HCT116 (cell line): Measurements from ENCODE around the gene OSBPL10. TPM values are rescaled to one million over a fixed set of nuclear protein-coding genes. Genes with fewer than 3 reads are reported as not detected.

Experiments used
- ATAC-seq: fragments of 200-7000 bp; cut with Tn5 transposase; 2 replicates; pipeline ENCODE4 v1.9.1; 2020; ENCODE audit warnings: mild to moderate bottlenecking, moderate library complexity
- BruUV-seq: library from RNA; stranded (reverse); fragments of 400-500 nt; replicated peaks from 2 replicates; lab custom pipeline; 2021; lab: Mats Ljungman, UMichigan
- CTCF ChIA-PET: fragments of 300-600 bp; sonication (Branson Sonifier 250); formaldehyde crosslinking; loops from one replicate; lab custom pipeline; 2021; ENCODE audit warnings: antibody characterized with exemption; lab: Charles Lee
- POLR2A ChIA-PET: fragments of 300-600, 350-600 bp; sonication (Branson Sonifier 250); formaldehyde crosslinking; loops from one replicate; lab custom pipeline; 2021; ENCODE audit warnings: antibody characterized with exemption; lab: Charles Lee
- RAD21 ChIA-PET, 2 experiments: fragments of 300-600 bp; sonication (Branson Sonifier 250); formaldehyde crosslinking; loops; one replicate each; lab custom pipeline; 2023; ENCODE audit warnings: low total read pairs in 2 of 2; ENCODE audit not compliant: uncharacterized antibody in 2 of 2, unreplicated experiment in 2 of 2, low non-redundant PET in 1 of 2; lab: Charles Lee
- DNase-seq: peaks from one replicate; pipeline ENCODE4 v3.0.0-alpha.2; 2010; ENCODE audit warnings: low read depth, low spot score
- H2AFZ ChIP-seq: fragments of 200-600 bp; shearing (Covaris generic), sonication (generic); 2 replicates; pipeline ENCODE4 v1.6.1; 2017; ENCODE audit warnings: low read depth, mixed run types, mixed read lengths, antibody characterized with exemption, low read length; ENCODE audit not compliant: poor library complexity, severe bottlenecking
- H3K27ac ChIP-seq: 2 replicates; pipeline ENCODE4 v1.5.1; 2012; ENCODE audit warnings: low read depth, low read length
- H3K27me3 ChIP-seq: fragments of 200-600 bp; sonication (generic); 2 replicates; pipeline ENCODE4 v1.6.1; 2016; ENCODE audit warnings: mixed run types, low read length, mixed read lengths; ENCODE audit not compliant: insufficient read depth
- H3K36me3 ChIP-seq, 2 experiments: fragments of 200-500 bp in 1 of 2; fragments of 200-600 bp in 1 of 2; sonication (Bioruptor generic) in 1 of 2; sonication (generic) in 1 of 2; 2 replicates each; pipeline versions ENCODE4 v1.5.1 to v1.6.1; 2014 to 2016; ENCODE audit warnings: low read length in 2 of 2, inconsistent platforms in 1 of 2, mixed read lengths in 1 of 2, mixed run types in 1 of 2; ENCODE audit not compliant: insufficient read depth in 2 of 2, control insufficient read depth in 1 of 2
- H3K4me1 ChIP-seq, 2 experiments: fragments of 200-600 bp in 1 of 2; sonication (generic) in 1 of 2; 2 replicates each; pipeline versions ENCODE4 v1.5.1 to v1.6.1; 2012 to 2017; ENCODE audit warnings: low read length in 2 of 2, inconsistent platforms in 1 of 2, mild to moderate bottlenecking in 1 of 2, mixed read lengths in 1 of 2, mixed run types in 1 of 2, moderate library complexity in 1 of 2; ENCODE audit not compliant: insufficient read depth in 2 of 2, control insufficient read depth in 1 of 2
- H3K4me2 ChIP-seq: fragments of 200-600 bp; sonication (generic); 2 replicates; pipeline ENCODE4 v1.6.1; 2017; ENCODE audit warnings: mixed run types, low read length, mixed read lengths
- H3K4me3 ChIP-seq, 2 experiments: fragments of 200-600 bp in 1 of 2; sonication (generic) in 1 of 2; replicated peaks in 1 of 2; 2 replicates each; pipeline ENCODE4 v1.5.1; 2011 to 2016; ENCODE audit warnings: low read length in 2 of 2, control low read depth in 1 of 2, low read depth in 1 of 2, mild to moderate bottlenecking in 1 of 2, mixed read lengths in 1 of 2, mixed run types in 1 of 2
- H3K79me2 ChIP-seq: fragments of 200-600 bp; sonication (generic); 2 replicates; pipeline ENCODE4 v1.6.1; 2017; ENCODE audit warnings: mild to moderate bottlenecking, mixed run types, low read length, moderate library complexity, mixed read lengths; ENCODE audit not compliant: insufficient read depth
- H3K9ac ChIP-seq: fragments of 200-600 bp; sonication (generic); 2 replicates; pipeline ENCODE4 v1.6.1; 2016; ENCODE audit warnings: low read length, mixed read lengths
- H3K9me2 ChIP-seq: fragments of 200-600 bp; sonication (generic), shearing (Covaris generic); 2 replicates; pipeline ENCODE4 v1.6.1; 2017; ENCODE audit warnings: mixed run types, mild to moderate bottlenecking, moderate library complexity; ENCODE audit not compliant: insufficient read depth
- H3K9me3 ChIP-seq, 2 experiments: fragments of 200-500 bp in 1 of 2; fragments of 200-600 bp in 1 of 2; sonication (Bioruptor generic) in 1 of 2; sonication (generic) in 1 of 2; 2 replicates each; pipeline ENCODE4 v1.6.1; 2014 to 2017; ENCODE audit warnings: low read length in 2 of 2, mixed read lengths in 2 of 2, inconsistent platforms in 1 of 2, low read depth in 1 of 2, mild to moderate bottlenecking in 1 of 2, mixed run types in 1 of 2, moderate library complexity in 1 of 2; ENCODE audit not compliant: control insufficient read depth in 1 of 2, insufficient read depth in 1 of 2
- H4K20me1 ChIP-seq: fragments of 200-600 bp; sonication (generic), shearing (Covaris generic); 2 replicates; pipeline ENCODE4 v1.6.1; 2017; ENCODE audit warnings: mixed run types, mild to moderate bottlenecking, moderate library complexity; ENCODE audit not compliant: insufficient read depth
- CBX3 ChIP-seq: IDR thresholded peaks from 2 replicates; pipeline ENCODE4 v1.6.1; 2012; ENCODE audit warnings: low read depth
- ELF1 ChIP-seq: IDR thresholded peaks from 2 replicates; pipeline ENCODE4 v1.6.1; 2012; ENCODE audit warnings: low read depth, borderline replicate concordance
- EZH2phosphoT487 ChIP-seq: fragments of 200-600 bp; IDR thresholded peaks from 2 replicates; pipeline ENCODE4 v1.6.1; 2018; ENCODE audit warnings: antibody characterized with exemption, borderline replicate concordance
- POLR2A ChIP-seq: IDR thresholded peaks from 2 replicates; pipeline ENCODE4 v1.7.0; 2011; ENCODE audit warnings: borderline replicate concordance; ENCODE audit not compliant: insufficient read depth, insufficient read length; ENCODE audit errors: extremely low read depth
- RAD21 ChIP-seq: IDR thresholded peaks from 2 replicates; pipeline ENCODE4 v1.6.1; 2012; ENCODE audit warnings: low read depth, mild to moderate bottlenecking
- REST ChIP-seq: IDR thresholded peaks from 2 replicates; pipeline ENCODE4 v1.6.1; 2012; ENCODE audit warnings: low read depth
- SIN3A ChIP-seq: IDR thresholded peaks from 2 replicates; pipeline ENCODE4 v1.6.1; 2012; ENCODE audit warnings: low read depth
- YY1 ChIP-seq: IDR thresholded peaks from 2 replicates; pipeline ENCODE4 v1.6.1; 2011; ENCODE audit warnings: low read length, low read depth, moderate library complexity, mild to moderate bottlenecking; ENCODE audit not compliant: insufficient replicate concordance; ENCODE audit errors: extremely low read depth
- intact Hi-C: fragments of 100-400 bp; cut with micrococcal nuclease; formaldehyde crosslinking; loops from 2 replicates; pipeline ENCODE4 v1.10.0; 2022
- total RNA-seq: library from RNA; stranded (reverse); gene quantifications from one replicate; pipeline ENCODE4 v1.2.1, GENCODE V29; 2021; ENCODE audit not compliant: unreplicated experiment
- TF ChIP-seq, protein P1 (sequence below), 3 experiments: fragments of 200-600 bp in 1 of 3; sonication (generic) in 1 of 3; IDR thresholded peaks in 2 of 3; conservative IDR thresholded peaks in 1 of 3; 2 replicates each; pipeline ENCODE4 v1.5.1; 2012 to 2017; ENCODE audit warnings: low read depth in 2 of 3, low read length in 2 of 3, antibody characterized with exemption in 1 of 3, borderline replicate concordance in 1 of 3, control low read depth in 1 of 3, mild to moderate bottlenecking in 1 of 3, mixed read lengths in 1 of 3, mixed run types in 1 of 3, moderate library complexity in 1 of 3; ENCODE audit not compliant: insufficient read depth in 1 of 3
- TF ChIP-seq, protein P2 (sequence below): IDR thresholded peaks from 2 replicates; pipeline ENCODE4 v1.6.1; 2012

OSBPL10 gene
- total RNA-seq, 1 experiment from 2014 or later, result 25.8 TPM

DNA sequence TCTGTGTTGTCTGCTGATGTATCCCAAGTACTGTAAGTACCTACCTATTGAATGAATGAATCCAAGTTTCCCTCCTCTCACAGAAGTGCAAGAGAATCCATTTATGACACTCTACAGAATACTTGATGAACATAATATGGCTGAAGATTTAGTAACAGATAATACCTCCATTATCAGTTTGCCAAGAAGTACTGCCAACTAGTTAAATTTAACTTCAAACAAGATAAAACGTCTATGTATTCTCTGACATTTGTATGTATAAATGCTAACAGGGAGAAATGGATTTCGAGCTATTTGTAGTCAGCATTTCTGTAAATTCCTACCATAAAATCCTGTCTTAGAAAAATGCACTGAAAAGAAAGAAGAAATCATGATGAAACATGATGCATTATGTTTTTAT is 230.7 kb downstream of the OSBPL10 start (continued):
- TF ChIP-seq, protein P1, sequence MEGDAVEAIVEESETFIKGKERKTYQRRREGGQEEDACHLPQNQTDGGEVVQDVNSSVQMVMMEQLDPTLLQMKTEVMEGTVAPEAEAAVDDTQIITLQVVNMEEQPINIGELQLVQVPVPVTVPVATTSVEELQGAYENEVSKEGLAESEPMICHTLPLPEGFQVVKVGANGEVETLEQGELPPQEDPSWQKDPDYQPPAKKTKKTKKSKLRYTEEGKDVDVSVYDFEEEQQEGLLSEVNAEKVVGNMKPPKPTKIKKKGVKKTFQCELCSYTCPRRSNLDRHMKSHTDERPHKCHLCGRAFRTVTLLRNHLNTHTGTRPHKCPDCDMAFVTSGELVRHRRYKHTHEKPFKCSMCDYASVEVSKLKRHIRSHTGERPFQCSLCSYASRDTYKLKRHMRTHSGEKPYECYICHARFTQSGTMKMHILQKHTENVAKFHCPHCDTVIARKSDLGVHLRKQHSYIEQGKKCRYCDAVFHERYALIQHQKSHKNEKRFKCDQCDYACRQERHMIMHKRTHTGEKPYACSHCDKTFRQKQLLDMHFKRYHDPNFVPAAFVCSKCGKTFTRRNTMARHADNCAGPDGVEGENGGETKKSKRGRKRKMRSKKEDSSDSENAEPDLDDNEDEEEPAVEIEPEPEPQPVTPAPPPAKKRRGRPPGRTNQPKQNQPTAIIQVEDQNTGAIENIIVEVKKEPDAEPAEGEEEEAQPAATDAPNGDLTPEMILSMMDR (IDR thresholded peaks at IDR 0.05 in 2 of 3, conservative IDR thresholded peaks at IDR 0.05 in 1 of 3; ENCODE audit: borderline replicate concordance in 1 of 3, insufficient read depth in 1 of 3, low read depth in 2 of 3, low read length in 2 of 3), result no peak
- no peak for TF ChIP-seq YY1
- no peak for TF ChIP-seq CBX3
- no peak for TF ChIP-seq RAD21
- no peak for TF ChIP-seq ELF1
- no peak for TF ChIP-seq SIN3A
- no peak for TF ChIP-seq POLR2A
- no peak for TF ChIP-seq EZH2phosphoT487
- TF ChIP-seq, all 23 proteins: peak for 0

- H3K27ac ChIP-seq, result no peak overlapping the region
- no peaks in the 10 kb centered on the region for H3K36me3 ChIP-seq
- H3K4me1 ChIP-seq, result no peaks in the 10 kb centered on the region
- no peaks in the 10 kb centered on the region for H3K9me3 ChIP-seq
- RAD21 ChIA-PET, result no interaction called here
- no peak overlapping the region for H3K4me3 ChIP-seq
- no peak overlapping the region for H2AFZ ChIP-seq
- H3K79me2 ChIP-seq, result no peaks in the 10 kb centered on the region
- H3K27me3 ChIP-seq, result no peaks in the 10 kb centered on the region
- intact Hi-C loops, result no loop called here
- BruUV-seq, result no TSS peak
- no peak overlapping the region for H3K4me2 ChIP-seq
- TF ChIP-seq, protein P2, sequence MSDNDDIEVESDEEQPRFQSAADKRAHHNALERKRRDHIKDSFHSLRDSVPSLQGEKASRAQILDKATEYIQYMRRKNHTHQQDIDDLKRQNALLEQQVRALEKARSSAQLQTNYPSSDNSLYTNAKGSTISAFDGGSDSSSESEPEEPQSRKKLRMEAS, result no peak
- TF ChIP-seq REST, result no peak
- H3K9me2 ChIP-seq, result no peaks in the 10 kb centered on the region
- no peak overlapping the region for H3K9ac ChIP-seq
- ATAC-seq (no peak), DNase-seq (no peak)
- POLR2A ChIA-PET, result no interaction called here
- CTCF ChIA-PET, result no interaction called here
- H4K20me1 ChIP-seq, result no peaks in the 10 kb centered on the region
Measured at GRCh38 chr3:31748933-31749295, 232.1 kb downstream of the OSBPL10 start.
